Adipocyte (in vitro differentiated cells): Measurements from ENCODE around the gene MROH2A.

Source experiments
- DNase-seq: peaks from one replicate; pipeline ENCODE4 v3.0.0-alpha.2; 2015; ENCODE audit warnings: low read depth
- H3K27me3 ChIP-seq: replicated peaks from 2 replicates; pipeline ENCODE4 v1.7.0; 2013; ENCODE audit warnings: mild to moderate bottlenecking, low read length, moderate library complexity; ENCODE audit not compliant: control insufficient read depth, insufficient read depth
- H3K36me3 ChIP-seq: 2 replicates; pipeline ENCODE4 v1.7.0; 2013; ENCODE audit warnings: low read length, mild to moderate bottlenecking, moderate library complexity; ENCODE audit not compliant: control insufficient read depth, insufficient read depth, severe bottlenecking
- H3K4me1 ChIP-seq: 2 replicates; pipeline ENCODE4 v1.7.0; 2013; ENCODE audit warnings: mild to moderate bottlenecking, low read length, moderate library complexity; ENCODE audit not compliant: control insufficient read depth, insufficient read depth
- H3K4me3 ChIP-seq: 2 replicates; pipeline ENCODE4 v1.7.0; 2013; ENCODE audit warnings: mild to moderate bottlenecking, low read length, moderate library complexity
- H3K9ac ChIP-seq: 2 replicates; pipeline ENCODE4 v1.7.0; 2013; ENCODE audit warnings: mild to moderate bottlenecking, low read length, moderate library complexity
- H3K9me3 ChIP-seq: 2 replicates; pipeline ENCODE4 v1.7.0; 2013; ENCODE audit warnings: mild to moderate bottlenecking, low read length, moderate library complexity; ENCODE audit not compliant: control insufficient read depth

Gene MROH2A

DNA sequence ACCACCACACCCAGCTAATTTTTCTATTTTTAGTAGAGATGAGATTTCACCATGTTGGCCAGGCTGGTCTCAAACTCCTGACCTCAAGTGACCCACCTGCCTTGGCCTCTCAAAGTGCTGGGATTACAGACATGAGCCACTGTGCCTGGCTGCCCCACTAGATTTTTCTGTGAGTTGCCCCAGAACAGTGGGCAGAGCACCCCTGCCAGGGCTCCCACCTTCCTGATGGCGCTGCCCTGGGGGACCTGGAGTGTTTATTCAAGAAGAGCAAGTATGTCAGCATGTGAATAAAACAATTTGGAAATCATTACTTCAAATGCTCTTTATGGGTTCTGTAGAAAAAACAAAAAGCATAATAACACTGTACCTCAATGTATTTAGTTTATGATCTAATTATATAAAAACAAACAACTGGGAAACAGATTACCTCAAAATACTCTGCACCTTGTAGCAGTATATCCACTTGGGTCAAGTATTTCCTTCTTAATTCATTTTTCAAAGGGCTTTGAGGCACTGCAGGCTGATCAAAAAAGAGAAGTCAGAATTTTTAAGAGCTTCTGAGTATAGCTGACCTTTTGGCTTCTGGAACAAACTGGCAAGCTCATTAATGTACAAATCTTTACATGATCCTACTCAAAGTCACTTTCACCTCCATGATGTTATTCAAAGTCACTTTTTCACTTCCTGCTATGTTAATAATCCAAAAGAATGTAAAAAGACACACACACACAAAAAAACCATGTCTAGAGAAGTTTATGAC, 67.4 kb downstream of the MROH2A start:
- no peaks in the 10 kb centered on the region for H3K9me3 ChIP-seq
- no peaks in the 10 kb centered on the region for H3K36me3 ChIP-seq
- DNase-seq: no peak
- no peak overlapping the region for H3K9ac ChIP-seq
- H3K4me1 ChIP-seq: no peaks in the 10 kb centered on the region
- H3K4me3 ChIP-seq: no peak overlapping the region
- no peaks in the 10 kb centered on the region for H3K27me3 ChIP-seq

DNA sequence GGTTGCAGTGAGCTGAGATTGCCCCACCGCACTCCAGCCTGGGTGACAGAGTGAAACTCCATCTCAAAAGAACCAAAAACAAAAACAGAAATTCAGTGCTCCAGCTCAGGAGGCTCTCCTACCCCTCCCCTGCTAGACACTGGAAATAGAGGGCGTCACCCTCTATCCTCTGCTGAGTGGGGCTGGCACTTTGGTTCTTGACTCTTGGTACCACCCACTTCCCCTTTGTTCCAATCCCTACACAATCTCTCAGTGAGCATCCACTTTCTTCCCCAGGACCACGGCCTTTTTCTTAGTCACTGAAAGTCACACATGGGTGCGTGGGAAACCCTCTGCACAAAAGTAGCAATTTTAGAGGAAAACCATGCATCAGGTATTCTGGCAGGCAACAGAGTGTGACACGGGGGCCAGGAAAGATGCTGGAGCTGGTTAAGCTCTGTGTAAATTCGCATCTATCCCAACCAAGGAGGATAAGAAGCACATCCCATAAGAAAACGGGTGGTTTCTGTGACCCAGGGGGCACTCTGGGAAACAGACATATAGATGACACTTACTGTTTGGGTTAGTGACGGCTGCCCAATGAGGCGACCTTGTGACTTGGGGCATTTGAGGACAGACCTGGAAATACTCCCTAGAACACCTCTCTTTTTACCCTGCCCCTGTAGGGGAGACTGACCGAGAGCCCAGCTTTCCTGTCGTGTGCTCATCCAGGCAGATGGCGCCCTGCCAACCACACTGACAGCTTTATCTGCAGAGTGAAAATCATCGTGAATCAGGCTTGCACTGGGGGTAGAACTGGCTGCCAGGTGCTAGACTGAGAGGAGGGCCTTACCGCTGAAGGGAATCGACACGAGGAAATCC, 68.5 kb downstream of the MROH2A start:
- Histone ChIP-seq H3K4me3 (no peak overlapping the region), H3K9ac (no peak overlapping the region), H3K9me3 (no peaks in the 10 kb centered on the region), H3K4me1 (no peaks in the 10 kb centered on the region), H3K27me3 (no peaks in the 10 kb centered on the region), H3K36me3 (no peaks in the 10 kb centered on the region)
- DNase-seq: no peak

DNA sequence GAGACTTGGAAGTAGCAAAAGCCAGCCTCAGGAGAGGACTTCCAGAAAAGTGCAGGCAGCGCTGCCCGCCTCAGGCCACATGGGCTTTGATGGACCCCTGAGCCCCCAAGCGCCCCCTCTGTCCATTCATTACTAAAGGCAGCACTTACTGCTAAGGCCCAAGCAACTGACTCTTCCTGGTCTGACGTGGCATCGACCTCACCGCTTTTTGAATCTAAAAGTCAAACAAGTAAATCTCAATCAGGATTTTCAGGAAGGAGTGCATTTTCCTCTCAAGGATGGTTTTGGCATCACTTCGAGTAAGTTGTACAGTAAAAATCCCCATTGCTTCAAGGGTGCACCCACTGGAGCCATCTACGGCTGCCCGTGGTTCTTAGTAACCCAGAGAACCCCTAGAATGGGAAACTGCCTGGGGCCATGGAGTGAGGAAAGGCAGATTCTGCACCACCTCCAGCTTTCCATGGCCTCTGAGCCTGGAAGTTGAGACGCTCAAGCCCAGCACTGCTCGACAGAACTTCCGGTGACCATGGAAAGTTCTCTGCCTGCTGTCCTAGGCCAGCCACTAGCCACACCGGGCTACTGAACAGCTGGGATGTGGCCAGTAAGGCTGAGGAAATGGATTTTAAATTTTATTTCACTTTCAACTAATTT, 69.2 kb downstream of the MROH2A start:
- no peak for DNase-seq
- Histone ChIP-seq H3K9me3 (no peaks in the 10 kb centered on the region), H3K27me3 (no peaks in the 10 kb centered on the region), H3K4me1 (no peaks in the 10 kb centered on the region), H3K4me3 (no peak overlapping the region), H3K36me3 (no peaks in the 10 kb centered on the region), H3K9ac (no peak overlapping the region)

DNA sequence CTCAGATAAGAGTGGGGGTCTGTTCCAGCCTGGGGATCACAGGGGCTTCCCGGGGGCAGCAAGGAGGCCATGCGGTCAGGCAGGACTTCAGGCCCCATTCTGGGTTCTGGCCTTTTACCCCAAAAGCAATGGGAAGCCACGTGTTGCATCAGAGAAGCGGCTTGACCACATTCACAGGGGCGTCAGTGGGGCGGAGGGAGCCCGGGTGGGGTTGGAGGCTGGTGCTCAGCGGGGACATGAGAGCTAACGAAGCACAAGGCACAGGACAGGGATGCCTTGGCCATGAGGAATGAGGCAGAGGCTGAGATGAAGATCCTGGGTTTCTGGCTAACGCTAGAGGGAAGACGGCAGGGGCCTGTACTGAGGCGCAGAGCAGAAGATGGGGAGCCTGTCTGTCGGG, 70.1 kb downstream of the MROH2A start:
- H3K4me1 ChIP-seq: no peaks in the 10 kb centered on the region
- no peak overlapping the region for H3K4me3 ChIP-seq
- no peaks in the 10 kb centered on the region for H3K27me3 ChIP-seq
- H3K9ac ChIP-seq: no peak overlapping the region
- no peaks in the 10 kb centered on the region for H3K9me3 ChIP-seq
- no peak for DNase-seq
- no peaks in the 10 kb centered on the region for H3K36me3 ChIP-seq

DNA sequence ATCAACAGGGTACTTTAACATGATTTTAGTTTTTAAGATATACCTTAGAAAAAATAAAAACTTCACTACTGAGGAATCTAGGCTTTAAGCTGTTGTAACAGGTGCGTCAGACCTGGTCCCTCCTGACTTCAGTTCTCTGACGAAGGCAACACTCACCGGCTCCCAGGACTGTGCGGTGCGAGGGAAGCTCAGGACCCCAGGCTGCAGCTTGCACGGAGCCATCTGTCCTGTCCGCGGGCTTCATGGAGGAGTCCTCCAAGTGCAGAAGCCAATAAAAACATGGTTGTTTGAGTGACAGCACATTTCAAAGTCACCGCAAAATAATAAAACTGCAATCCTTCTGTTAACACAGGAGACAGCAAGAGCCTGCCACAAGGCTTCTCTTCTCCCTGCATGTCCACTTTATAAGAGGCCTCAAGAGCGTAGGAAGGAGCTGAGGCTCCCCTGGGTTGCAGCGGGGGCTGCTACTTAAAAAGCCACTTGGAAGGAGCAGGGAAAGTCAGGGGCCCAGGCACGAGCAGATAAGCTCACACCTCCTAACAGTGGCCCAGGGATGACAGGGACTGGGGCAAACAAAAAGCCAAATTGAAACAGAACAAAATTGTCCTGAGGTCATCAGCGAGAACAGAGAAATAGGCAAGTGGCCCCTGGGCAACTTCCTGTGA, 71.6 kb downstream of the MROH2A start:
- H3K4me1 ChIP-seq: peaks cover 3% of the 10 kb centered on the region
- no peaks in the 10 kb centered on the region for H3K36me3 ChIP-seq
- no peaks in the 10 kb centered on the region for H3K27me3 ChIP-seq
- H3K4me3 ChIP-seq: no peak overlapping the region
- no peaks in the 10 kb centered on the region for H3K9me3 ChIP-seq
- no peak for DNase-seq
- no peak overlapping the region for H3K9ac ChIP-seq

DNA sequence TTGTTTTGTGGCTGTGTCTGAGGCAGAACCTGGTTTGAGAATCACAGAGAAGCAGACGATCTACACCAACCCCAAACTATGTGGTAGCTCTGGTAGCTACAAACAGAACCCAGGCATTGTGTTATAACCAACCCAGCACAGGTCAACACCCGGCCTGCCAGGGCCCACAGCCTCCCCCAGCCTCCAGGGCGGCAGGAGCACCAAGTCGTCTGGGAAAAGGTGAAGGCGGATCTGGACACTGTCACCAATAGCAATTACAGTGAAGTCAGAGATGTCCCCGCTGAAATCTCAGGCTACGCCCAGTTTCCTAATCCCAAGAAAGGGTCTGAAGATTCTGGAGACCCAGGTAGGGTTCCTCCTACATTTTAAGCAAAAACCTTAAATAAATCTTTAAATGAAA, 72.6 kb downstream of the MROH2A start:
- no peaks in the 10 kb centered on the region for H3K9me3 ChIP-seq

DNA sequence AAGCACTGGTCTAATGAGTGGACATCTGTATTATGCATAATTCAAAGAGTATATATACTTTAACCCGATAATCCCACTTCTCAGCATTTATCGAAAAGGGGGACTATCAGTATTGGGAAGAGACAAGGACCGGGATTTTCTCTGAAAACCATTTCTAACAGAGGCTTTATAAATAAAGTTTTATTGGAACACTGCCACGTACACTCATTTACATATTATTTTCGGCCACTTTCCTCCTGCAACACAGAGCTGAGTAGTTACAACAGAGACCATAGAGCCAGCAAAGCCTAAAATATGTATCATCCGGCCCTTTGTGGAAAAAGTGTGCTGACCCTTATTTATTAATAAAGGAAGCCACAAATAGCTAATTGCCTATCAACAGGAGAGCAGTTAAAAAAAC, 73.0 kb downstream of the MROH2A start:
- H3K9ac ChIP-seq: no peak overlapping the region
- H3K4me1 ChIP-seq: peaks cover 6% of the 10 kb centered on the region
- DNase-seq: no peak
- no peaks in the 10 kb centered on the region for H3K9me3 ChIP-seq
- no peaks in the 10 kb centered on the region for H3K36me3 ChIP-seq
- no peak overlapping the region for H3K4me3 ChIP-seq
- no peaks in the 10 kb centered on the region for H3K27me3 ChIP-seq

More for the DNA sequence above, 72.6 kb downstream of the MROH2A start:
- Histone ChIP-seq H3K9ac (no peak overlapping the region), H3K27me3 (no peaks in the 10 kb centered on the region), H3K36me3 (no peaks in the 10 kb centered on the region), H3K4me1 (peaks cover 6% of the 10 kb centered on the region), H3K4me3 (no peak overlapping the region)
- DNase-seq: no peak

DNA sequence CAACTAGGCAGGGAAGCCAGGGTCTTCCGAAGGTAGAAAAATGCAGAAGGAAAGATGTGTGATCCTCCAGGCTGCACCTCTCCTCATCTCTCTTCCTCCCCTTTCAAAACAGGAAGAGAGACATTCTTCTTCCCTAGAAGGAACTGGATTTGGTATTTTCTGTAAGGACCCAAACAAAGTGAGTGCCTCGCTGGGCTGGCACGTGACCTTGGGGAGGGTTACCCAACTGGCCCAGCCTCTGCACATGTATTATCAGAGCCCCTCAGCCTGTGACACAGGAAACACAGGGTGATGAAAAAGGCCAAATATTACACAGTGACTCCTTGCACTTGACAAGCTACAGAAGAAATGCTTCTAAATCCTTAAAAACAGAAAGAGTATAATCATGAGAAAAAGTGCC, 73.9 kb downstream of the MROH2A start:
- DNase-seq: no peak
- Histone ChIP-seq H3K9me3 (no peaks in the 10 kb centered on the region), H3K36me3 (no peaks in the 10 kb centered on the region), H3K4me1 (peaks cover 6% of the 10 kb centered on the region), H3K9ac (no peak overlapping the region), H3K27me3 (no peaks in the 10 kb centered on the region), H3K4me3 (no peak overlapping the region)

DNA sequence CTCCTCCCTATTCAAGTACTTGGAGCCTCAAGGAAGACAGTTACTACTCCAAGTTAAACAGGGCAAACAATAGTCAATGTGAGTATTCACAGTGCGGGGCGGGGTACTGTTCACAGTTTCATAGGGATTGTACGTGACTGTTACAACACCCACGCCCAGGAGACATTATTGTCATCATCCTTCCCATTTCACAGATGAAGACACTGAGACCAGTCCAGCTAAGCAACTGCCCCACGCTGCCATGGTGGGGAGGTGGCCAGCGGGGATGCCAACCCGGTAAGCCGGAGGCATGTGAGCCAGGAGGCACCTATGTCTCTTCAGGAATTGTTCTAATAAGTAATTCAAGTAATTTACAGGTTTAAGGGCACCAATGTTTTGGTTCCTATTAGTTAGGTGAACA, 75.2 kb downstream of the MROH2A start:
- Histone ChIP-seq H3K36me3 (no peaks in the 10 kb centered on the region), H3K4me1 (peaks cover 6% of the 10 kb centered on the region), H3K27me3 (no peaks in the 10 kb centered on the region), H3K9me3 (no peaks in the 10 kb centered on the region), H3K9ac (peak overlapping the region; percentile 89), H3K4me3 (peak overlapping the region; percentile 92)
- peak; percentile 8 for DNase-seq

DNA sequence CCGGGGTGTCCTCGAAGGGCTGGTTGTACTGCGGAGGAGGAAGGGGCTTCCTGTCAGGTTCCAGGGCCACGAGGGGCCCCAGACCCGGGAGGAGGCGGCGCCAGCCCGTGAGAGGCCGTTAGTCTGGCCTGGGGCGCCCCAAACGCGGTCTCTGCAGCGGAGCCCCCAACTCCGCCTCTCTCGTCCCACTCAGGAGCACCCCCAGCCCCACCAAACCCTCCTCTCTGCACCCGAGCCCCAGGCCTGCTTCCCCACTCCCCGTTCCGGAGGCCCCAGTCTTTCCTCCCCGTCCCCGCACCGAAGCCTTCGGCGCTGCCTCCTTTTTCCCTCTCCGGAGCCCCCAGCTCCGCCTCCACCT, 75.7 kb downstream of the MROH2A start:
- no peak for DNase-seq
- Histone ChIP-seq H3K27me3 (no peaks in the 10 kb centered on the region), H3K9me3 (no peaks in the 10 kb centered on the region), H3K9ac (peak overlapping the region; percentile 89), H3K36me3 (no peaks in the 10 kb centered on the region), H3K4me1 (peaks cover 6% of the 10 kb centered on the region), H3K4me3 (peak overlapping the region; percentile 92)
